Immature natural killer cell (primary cell): ENCODE data around the gene AFAP1. TPM values are rescaled to one million over a fixed set of nuclear protein-coding genes. Genes with fewer than 3 reads are reported as not detected.

Experiments
- polyA plus RNA-seq, 3 donors: library from polyadenylated mRNA; unstranded; fragments of 300-500 nt; fragmentation: Illumina TruSeq; gene quantifications; one replicate each; pipeline ENCODE4 v1.2.3, GENCODE V29; 2021

Gene AFAP1
- polyA plus RNA-seq, 3 donors from 2014 or later, result 0.32 to 1.2 TPM; not detected in 1

Other genes with a start within 250 kb of the AFAP1 start
- gene ABLIM2, start 219.0 kb upstream of the AFAP1 start, polyA plus RNA-seq, result 1 to 10 TPM in 1 of 3 donors, under 1 TPM in 2; 0.27 to 4.1 (median 0.43) TPM